Femur (tissue), 1 donor: ENCODE results near the gene KATNAL1.
A peak's percentile ranks its signal among the peaks of the same experiment; 100 is the strongest.
"Not testable (repeated sequence)": the region's sequence is repeated elsewhere in the genome, so short reads cannot be mapped to it uniquely, and the experiment has no call there.

Experiments used
- DNase-seq: peaks from one replicate; pipeline ENCODE4 v3.0.0-alpha.2; 2017

KATNAL1 gene

DNA sequence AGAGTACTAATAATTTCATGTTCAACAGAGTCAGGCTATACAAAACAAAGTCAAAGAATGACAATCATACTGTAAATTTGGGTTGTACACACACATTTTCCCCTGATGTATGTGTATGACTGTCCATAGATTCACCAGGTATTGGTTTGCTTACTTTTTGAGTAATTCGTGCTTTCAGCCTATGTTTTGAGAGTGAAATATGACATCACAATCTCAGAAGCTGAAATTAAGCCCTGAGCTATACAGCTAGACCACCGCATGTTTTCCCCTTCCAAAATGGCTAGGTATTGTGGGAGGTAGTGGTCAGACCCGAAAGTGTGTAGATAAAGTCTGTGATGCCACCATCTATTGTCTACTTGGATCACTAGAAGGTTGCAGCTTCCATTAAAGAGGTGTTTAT lies 102.8 kb downstream of the KATNAL1 start:
- no peak for DNase-seq

DNA sequence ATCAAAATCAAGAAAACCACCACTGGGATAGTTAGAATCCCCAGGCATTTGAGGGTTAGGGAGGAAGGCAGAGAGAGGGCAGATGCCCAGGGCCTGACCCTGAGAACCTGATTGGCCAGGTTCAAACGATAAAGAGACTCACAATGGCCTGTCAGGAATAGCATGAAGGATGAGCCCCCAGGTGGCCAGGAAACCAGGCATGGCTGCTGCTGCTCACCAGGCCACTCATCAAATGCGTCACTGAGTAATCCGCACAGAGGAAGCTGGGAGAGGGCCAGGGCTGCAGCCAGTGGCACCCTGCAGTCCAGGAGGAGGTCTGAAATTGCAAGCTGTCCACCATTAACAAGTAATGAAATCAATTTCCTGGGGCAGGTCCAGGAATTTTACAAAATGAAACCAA lies 111.3 kb downstream of the KATNAL1 start:
- DNase-seq = no peak

DNA sequence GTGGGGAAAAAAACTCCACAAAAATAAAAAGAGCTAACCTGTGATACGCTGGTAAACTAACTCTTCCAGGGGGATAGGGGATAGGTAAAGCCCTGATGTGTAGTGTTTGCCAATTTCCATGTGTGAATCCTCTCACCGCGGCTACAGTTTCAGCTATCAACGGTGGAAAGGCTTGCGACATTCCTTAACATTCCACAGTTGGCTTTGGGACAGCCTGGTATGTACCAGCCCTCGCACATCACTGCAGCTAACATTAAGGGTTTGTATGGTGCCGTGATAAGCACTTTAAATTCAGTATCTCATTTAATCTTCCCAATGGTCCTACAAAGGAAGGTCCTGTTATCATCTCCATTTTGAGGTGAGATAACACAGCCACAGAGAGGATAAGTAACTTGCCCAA lies 112.4 kb downstream of the KATNAL1 start:
- DNase-seq = no peak

DNA sequence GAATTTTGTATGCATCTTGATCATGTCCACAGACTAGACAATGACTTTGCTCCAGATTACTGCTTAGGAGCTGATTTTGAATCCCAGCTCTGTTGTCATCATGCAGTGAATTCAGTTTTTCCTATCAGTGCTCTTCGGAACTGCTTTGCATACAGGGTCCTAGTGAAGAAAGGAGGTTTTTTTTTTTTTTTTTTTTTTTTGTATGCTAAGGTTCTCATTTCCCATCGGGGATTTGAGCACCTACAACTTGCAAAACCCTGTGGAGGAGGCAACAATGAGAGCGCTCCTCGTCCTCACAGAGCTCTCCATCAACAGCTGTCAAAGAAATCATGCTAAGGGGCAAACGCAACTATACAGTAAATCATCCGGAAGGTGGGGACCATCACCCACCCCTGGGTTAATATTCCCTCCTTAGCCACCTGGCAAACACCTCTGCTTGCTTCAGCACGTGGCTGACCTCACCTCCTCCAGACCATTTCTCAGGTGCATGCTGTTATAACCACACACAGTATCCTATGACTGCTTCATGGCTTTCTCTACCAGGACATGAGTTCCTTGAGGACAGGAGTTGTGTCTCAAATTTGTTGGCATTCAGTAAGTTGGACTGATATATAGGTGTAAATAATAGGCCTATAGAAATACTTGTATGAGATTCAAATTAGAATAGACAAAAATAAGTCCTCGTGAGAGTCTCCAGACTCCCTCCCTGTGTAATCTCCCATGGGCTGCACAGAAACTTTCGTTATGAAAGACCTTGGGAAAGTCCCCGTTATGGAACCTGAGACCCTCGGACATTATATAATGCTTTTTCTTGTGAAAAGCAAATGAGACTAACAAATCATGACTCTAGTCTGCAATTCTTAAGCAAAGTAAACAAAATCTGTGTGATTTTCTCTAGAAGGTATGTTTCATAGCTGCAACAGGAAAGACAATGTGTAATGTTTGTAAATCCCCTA lies 113.8 kb downstream of the KATNAL1 start:
- no peak for DNase-seq

DNA sequence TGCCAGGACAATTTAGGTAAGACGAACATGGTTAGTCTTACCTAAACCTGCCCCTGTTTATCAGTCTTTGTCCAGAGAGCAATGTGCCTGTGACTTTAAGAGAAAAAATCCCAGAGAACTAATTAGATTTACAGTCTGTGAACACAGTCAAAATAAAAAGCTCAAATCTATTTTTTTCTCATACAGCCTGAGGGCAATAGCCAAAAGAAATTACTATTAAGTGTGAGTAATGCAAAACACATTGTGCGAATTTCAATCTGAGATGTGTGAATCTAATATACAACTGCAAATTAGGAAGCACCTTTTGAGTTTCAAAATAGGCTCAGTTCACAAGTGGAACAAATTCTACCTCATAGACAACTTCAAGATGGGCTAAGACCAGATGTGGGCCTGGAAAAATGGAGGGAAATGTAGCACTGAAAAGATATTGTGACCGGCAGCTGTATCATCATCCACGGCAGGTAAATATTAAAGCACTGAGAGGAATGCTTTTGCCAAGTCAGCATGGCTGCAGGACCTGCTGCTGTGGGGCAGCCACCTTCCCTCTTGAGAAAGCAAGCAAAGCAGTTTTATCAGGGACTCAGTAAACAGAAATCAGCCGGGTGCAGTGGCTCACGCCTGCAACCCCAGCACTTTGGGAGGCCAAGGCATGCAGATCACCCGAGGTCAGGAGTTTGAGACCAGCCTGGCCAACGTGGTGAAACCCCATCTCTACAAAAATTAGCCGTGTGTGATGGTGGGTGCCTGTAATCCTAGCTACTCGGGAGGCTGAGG lies 114.8 kb downstream of the KATNAL1 start:
- no peak for DNase-seq

DNA sequence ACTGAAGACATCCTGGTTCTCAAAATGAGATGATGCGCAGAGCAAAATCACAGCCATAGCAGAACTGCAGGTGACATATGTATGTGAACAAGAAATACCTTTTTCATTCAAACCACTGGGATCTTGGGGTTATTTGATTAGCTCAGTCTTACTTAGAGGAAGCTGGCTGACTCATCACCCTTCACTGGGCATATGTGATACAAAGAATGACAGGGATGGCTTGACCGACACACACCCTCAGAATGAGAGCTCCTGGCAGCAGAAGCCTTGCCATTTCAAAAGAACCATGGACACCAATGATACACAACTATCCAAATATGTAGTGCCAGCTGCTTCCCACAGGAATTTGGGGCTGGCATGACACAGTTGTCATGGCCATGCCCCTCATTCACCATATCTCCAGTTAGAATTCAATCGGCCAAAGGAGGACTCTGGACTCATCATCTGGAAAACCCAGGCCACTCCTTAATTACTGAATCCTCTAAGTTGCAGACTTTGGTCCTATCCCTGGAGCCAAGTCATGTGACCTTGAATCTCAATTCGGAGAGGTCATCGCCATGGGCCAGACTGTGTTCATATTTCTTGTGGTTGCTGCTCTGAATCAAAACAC lies 115.8 kb downstream of the KATNAL1 start:
- no peak for DNase-seq

DNA sequence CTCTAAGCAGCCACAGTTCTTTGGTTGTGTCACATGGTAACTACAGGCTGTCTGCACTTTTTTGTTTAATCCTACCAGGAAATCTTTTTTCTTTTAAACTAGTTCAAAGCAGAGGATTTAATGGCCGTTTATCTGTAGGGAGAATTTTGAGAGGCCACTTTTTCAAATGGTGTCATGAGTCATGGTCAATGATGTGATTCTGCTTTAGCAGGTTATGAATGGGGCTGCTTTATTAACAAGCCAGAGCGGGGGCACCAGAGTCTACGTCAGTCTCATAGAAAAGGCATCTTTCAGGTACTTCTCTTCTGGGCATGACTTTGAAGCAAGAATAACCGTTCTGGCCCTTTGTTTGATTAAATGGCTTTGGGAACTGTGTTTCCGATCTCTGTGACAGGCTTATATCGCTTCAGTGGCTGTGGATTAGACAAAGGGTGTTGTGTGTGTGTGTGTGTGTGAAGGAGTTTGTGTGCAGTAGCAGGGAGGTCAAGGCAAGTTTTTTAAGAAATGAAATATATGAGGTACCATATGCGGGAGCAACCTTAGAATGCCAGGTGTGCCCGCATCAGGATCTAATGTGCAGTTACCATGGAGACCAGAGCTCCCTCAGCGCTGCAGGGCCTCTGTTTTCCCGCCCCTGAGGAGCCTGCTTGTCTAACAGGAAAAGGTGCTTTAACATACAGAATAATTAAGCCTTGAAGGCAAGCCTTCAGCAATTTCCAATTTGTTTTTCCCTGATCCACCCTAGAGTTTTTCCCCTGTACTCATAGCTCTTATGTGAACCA lies 120.5 kb downstream of the KATNAL1 start:
- DNase-seq = no peak

DNA sequence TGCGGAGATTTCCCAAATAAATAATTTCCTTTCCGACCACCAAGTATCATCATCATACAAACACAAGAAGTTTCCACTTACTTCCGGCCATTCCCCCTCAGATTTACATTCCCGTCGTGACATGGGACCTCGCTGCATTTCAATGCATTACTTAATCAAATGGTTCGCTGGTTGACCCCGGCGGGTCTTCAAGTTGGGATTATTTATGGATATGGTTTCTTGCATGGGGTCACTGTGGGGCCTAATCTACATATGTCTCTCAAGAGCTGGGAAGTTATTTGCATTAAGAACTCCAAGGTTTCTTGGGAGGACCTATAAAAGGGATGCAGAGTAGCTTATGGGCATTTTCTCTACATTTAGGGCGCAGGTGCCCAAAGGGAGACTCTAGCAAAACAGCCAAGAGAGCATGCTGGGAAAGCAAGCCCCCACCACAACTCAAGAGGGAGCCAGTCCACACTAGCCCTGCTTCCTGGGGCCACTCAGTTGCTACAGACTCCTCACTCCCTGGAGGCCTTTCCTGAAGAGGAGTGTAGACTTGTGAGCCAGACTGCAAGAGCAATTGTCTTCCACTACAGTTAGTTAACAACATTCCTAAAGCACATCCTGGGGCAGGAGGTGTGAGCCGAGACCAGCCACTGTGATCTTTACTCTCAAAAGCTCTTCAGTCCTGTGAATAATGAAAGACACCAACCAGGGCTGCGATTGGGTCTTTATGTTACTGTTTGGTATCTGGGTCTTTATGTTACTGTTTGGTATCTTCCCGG lies 125.3 kb downstream of the KATNAL1 start:
- DNase-seq = no peak

DNA sequence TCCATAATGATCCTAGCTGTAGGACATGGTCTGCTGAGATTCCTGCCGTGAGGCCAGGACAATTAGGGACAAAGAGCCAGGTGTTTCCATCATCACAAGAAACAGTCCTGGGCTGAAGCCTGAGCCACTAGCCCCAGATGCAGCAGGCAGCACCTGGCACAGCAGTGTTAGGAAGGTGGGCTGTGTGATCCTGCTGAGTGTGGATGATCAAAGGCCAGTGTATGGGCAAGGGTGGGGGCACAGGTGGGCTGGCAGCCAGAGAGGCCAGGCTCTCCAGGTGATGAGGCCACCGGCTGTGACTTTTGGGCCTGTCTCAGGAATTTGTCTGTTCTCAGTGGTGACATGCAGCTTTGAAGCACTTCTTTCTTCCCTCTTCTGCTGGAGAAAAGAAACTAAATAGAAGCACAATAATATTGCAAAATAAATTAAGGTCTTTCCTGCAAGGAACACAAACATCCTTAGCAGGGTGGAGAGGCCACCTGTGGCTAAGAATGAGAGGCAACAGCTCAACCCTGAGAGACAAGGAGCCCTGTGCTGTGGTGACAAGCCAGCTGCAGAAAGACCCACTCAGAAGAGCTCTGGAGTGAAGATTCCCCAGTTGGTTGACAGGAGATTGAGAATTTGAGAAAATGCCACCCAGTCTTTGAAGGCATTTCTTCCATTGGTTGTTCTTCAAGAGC lies 127.6 kb downstream of the KATNAL1 start:
- DNase-seq = no peak

DNA sequence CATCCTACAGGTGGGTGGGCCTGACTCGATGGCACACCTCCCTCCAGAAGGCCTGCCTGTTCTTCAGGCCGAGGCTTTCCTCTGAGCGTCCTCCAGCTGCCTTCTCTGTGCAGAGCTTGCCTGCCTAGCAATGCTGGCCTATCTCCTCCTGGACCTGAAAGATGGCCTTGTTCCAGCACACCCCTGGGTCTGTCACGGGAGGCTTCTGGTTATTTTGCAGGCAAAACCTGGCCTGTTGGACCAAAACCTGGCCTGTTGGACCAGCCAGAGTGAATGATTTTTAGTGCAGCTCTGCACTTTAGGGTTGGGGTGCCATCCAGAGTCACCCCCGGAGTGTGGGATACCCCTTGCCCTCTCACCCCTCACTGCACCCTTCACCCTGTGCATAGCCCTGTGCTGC lies 128.4 kb downstream of the KATNAL1 start:
- no peak for DNase-seq

DNA sequence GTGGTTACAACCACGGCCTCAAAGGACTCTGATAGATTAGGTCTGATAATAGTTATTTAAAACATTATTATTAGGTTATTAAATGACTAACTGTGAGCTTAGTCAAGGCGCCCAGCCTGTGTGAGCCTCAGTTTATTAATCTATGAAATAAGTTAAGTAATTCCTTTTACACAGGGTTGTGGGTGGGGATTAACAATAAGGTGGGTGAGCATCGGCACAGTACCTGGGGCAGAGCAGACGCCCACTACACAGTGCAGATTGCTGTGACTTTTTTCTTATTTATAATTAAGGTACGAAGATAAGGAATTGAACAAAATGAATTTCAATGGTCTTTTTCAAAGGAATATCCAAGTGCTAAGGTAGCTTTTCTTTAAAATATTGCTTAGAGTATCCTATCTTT lies 132.2 kb downstream of the KATNAL1 start:
- DNase-seq = no peak

DNA sequence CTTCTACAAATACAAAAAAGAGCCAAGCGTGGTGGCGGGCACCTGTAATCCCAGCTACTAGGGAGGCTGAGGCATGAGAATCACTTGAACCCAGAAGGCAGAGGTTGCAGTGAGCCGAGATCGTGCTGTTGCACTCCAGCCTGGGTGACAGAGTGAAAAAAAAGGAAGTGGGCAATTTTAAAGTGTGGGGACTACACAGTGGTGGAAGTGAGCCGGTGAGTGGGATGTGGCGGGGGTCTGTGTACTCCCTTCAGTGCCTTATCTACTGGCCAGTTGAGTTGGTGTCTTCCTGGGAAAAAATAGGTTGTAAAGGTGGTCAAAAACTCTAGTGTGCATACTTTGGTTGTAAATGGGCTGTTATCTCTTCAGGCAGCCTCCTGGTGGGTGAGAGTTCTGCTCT lies 133.1 kb downstream of the KATNAL1 start:
- DNase-seq = not testable (repeated sequence)

DNA sequence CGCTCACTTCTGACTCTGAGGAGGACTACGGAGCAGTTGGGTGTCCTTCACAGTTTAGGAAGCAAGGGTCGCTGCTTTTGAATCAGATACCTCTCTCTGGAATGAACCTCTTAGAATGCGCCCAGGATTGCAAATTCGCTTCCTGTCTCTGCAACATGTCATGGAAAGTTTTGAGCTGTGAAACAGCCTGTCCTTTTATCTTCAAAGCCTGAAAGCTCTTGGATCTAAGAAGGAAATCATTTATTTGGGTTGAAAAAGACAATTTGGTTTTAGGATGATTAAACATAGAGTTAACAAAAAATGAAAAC lies 134.1 kb downstream of the KATNAL1 start:
- no peak for DNase-seq

DNA sequence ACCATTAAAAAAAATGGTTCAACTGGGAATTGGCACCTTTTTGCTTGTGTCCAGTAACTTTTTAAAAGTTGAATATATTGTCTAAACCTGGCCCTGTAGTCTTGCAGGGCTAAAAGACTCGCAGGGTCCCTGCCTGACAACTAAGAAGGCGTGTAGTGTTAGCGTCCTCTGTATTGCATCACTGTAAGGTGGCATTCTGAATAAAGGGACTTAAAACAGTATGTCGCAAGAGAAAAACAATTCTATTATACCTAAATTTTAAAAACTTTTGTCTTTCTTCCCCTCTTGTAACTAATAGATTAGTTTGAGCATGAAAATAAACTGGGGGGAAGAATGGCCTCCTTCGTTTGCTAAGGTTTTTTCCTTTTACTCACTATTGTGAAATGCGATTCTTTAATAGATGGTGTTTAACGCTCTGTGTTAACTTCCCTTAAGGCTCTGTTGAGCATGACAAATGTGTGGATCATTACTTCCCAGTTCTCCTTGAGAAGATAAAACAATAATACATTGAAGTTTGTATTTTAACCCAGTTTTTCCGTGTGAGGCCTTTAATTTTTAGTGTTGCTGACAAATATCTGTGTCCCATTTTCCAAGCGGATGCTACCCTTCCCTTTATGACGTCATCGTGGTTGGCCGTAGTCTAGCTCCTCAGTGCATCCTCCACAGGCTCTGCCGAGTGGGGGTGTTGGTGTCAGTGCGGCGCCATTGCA lies 134.6 kb downstream of the KATNAL1 start:
- no peak for DNase-seq

DNA sequence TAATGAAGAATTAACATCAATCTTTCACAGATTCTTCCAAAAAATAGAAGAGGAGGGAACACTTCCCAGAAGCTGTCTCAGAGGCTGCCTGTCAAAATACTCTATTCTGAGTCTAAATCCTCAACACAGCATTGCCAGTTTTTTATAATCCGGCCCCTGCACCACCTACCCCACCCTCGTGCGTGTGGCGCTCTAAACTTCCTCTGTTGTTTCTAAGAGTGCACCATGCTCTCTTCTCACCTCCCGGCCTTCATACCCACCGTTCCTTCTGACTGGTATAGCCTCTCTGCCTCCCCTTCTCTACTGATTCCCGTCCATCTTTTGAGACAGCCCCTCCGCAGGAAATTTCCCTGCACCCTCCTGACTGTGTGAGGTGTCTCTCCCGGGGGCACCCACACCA lies 136.8 kb downstream of the KATNAL1 start:
- DNase-seq = no peak

DNA sequence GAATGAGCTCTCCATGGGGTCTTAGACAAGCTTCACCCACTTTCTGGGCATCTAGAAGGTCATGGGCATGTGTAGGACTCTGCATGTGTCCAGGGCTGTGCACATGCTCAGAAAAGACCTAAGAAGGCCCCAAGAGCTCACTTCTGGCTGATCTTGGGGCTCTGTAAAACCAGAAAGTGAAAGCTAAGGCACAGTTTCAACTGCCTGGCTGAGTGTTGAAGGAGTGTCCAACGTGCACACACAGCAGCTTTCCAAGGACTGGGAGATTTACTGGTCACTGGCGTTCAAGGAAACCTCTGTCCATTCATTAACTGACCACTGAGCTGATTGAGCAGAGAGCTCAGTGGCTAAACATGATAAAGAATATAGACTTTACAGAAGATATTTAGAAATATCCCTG lies 137.9 kb downstream of the KATNAL1 start:
- DNase-seq = peak; percentile 36

DNA sequence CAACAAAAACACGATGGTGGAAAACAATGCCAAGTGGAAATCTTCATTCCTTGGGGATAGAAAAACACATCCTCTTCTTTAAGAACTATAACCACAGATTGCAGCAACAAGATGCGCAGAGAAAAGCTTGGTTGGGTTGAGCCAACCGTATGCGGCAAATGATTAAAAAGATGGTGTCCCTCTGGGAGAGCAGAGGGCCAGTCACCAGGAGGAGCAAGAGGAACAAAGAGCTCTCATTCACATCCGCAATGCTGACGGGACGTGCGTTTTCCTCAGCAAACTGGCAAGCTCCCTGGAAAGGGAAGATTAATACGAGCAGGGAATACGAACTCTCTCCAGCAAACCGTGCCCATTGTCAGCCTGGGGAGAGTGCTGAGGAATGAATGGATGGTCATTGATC lies 141.6 kb downstream of the KATNAL1 start:
- peak; percentile 35 for DNase-seq

DNA sequence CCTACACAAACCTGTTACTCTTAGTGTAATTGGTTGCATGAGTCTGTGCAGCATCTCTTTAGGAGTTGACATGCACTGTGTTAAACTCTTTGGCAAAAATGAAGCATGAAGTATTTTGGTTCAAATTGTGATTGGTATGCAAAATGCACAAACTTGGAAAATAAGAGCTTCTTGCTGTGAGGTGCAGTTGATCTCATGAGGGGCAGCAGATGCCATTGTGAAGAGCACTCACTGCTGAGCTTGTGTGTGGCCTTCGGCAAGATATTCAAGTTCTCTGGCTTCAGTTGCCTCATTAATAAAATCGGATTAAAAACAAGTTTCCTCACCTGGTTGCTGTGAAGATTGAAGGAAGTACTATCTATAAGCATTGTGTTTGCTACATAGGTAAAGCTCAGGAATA lies 142.3 kb downstream of the KATNAL1 start:
- DNase-seq = no peak

DNA sequence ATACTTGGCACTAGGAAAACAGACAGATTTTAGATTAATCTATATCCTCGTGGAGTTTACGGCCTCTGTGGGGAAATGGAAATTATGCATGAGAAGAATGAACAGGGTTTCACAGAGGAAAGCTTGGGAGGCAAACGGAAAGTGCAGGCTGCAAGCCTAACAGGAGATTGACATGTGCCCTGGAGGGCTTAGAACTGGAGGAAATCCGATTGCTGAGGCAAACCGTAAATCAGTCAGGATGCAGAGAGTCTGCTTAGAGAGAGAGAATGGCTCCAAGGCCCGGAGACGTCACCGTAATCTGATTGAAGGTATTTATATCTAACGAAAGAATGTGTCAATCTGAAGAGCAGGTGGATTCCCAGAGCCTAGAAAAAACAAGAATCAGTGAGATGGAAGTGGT lies 143.2 kb downstream of the KATNAL1 start:
- DNase-seq = no peak

DNA sequence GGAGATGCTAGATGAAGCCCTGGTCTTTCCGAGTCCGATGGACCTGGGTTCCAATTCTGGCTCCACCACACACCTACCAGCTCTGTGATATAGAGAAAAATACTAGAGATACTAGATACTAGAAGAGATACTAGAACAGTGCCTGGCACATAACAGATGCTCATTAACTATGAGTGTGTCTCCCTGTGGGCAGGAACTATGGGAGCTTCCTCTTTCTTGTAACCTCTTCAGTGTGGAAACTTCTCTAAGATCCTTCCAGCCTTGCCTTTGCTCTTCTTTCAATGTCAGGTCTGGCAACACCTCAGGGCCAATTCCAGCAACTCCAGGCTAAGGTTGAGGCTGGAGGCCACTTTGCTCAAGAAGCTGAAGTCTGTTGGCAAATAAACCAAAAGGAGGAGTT lies 143.9 kb downstream of the KATNAL1 start:
- DNase-seq = no peak

DNA sequence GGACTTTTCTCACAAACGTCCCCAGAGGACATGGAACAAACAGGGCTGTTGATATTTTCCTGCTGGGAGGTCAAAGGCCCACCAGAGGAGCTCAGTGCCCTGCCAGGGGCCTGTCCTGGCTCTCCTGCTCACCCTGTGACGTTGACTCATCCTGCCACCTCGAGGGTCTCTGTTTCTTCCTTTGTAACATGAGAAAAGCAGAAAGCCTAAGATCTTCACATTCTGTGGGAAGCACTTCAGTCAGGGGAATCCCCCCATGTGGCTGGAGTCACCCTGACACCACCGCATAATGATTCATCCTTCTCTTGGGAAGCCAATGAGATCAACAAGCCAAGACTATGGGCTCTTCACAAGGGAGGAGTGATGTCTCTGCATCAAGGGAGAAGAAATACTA lies 147.9 kb downstream of the KATNAL1 start:
- DNase-seq = no peak
